NCI-H526 (cell line): ENCODE results near the gene TDRD10.
A peak's percentile ranks its signal among the peaks of the same experiment; 100 is the strongest.

ENCODE experiments used
- DNase-seq, 2 experiments: peaks; one replicate each; lab custom pipeline; 2025; lab: John Stamatoyannopoulos, UW

Gene TDRD10

GRCh38 chr1:154553056-154554030, 51.3 kb downstream of the TDRD10 start:
- DNase-seq, result no peak

- DNase-seq, result no peak
These were observed 54.4 kb downstream of the TDRD10 start for GRCh38 chr1:154556422-154556821.

DNA sequence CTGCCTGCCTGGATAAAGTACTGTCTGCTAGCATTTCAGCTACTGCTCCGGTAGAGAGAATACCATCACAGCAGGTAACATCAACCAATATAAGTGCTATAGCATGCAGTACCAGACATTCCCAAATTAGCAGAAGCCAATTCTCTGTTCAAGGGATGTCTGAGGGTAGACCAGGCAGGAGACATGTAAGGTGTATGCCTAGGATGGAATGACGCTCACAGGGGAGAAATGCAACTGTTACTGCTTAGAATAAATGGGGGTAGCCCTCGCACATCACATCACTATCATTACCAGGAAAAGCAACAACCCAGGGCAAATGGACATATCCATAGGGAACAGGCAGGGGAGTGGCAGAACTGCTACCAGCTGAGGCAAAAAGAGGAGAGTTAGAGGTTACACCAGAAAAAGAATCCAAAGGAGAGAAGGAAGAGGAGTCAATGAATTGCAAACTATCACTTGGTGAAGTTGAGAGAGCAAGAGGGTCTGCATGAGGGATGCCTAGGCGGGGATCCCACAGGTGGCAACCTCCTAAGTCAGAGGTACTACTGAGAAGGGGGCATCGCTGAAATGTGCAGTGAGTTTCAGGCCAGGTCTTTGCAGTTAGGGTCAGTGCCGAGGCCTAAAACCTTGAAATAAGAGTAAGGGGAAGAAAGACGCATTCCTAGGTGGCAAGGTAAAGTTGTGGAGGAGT, 55.4 kb downstream of the TDRD10 start:
- peak; percentile 47 to 50 for DNase-seq

- peak in 1 of 2 experiments; percentile 79 for DNase-seq
These were observed 56.1 kb downstream of the TDRD10 start, which contains the start of gene UBE2Q1 for GRCh38 chr1:154557939-154558719. Gene UBE2Q1 (minus strand): TSS chr1:154558662. CDS start chr1:154558553, 109 bp downstream.

GRCh38 chr1:154558720-154559465, 56.9 kb downstream of the TDRD10 start:
- peak; percentile 100 for DNase-seq

DNA sequence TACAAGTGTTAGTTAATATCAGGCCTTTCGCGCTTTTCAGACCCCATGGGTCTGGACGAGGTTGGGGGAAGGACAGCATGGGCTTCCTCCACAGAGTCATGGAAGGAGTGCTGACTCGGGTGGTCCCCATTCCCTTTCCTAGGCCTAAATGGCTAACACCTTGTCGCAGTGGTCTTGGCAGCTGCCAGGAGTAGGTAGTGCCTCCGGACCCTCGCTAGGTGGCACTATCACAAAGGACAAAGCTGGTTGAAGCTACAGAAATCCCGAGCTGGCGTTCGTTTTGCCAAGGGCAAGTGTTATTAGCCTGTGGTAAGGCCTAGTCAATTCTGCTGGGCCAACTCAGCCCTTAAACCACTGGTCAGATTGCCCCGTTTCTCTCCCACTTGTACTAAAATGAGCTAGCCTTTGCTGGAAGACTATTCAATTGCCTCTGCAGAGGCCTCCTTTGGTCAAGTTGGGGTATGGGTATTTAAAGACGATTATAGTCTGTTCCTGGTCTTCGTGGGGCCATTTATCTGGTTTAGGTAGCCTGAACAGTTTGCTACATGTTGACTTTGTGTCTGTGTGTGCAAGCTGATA, 57.5 kb downstream of the TDRD10 start:
- peak; percentile 98 to 99 for DNase-seq

- no peak for DNase-seq
These were observed 63.9 kb downstream of the TDRD10 start for GRCh38 chr1:154565876-154566275.

DNA sequence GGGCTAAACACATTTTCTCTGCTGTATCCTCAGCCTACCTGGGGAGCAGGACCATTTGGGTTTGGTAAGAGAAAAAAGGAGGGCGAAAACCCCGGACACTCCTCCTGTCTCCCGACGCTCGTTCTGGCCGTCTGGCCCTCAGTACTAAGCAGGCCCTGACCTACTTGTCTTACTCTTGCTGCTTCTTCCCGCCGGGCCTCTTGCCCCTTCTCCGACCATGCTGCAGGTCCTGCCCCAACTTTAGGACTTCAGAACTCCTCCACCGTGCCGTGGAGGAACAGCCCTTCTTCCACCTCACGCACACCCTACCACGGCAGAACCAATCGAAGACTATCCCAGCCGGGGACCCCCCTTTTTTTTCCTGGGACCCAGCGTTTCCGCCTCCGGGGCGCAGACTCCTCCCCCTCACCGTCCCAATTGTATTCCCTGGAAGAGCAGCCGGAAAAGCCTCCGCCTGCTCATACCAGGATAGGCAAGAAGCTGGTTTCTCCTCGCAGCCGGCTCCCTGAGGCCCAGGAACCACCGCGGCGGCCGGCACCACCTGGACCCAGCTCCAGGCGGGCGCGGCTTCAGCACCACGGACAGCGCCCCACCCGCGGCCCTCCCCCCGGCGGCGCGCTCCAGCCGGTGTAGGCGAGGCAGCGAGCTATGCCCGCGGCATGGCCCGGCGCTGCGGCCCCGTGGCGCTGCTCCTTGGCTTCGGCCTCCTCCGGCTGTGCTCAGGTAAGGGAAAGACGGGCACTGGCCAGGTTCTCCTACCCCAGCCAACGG, 65.6 kb downstream of the TDRD10 start, which contains the start of gene CHRNB2:
CHRNB2 (plus strand) TSS at position 393 of the 771 bp plus-strand sequence; CDS start at position 660, 267 bp downstream.
- peak; percentile 91 to 97 for DNase-seq

DNA sequence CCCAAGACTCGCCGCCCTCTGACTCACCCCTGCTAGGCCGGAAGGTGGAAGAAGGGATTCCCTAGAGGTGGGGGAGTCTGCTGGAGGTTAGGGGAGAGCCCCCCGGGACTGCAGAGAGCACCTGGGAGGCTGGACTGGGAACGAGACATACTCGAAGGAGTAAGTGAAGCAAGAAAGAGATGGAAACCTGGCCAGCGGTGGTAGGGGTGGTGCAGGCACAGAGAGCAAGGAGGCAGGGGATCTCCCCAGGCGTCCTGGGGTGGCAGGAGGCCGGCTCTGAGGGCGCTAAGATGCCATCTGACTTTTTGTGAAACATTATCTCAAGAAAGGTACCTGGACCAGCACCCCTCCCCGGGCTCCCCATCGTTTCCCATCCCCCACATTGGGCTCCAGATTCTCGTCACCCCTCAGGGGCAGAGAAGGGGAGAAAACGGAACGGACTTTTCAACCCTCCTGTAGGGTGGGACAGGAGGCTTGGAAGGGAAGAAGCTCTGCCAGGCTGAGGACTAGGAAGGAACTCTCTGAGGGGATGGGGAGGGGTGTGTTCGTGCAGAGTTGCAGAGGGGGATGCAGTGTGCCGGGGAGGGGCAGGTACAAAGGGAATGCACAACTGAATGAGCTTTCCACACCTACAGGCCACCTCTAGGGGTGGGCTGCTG, 66.3 kb downstream of the TDRD10 start:
- DNase-seq, result peak in 1 of 2 experiments; percentile 74

DNA sequence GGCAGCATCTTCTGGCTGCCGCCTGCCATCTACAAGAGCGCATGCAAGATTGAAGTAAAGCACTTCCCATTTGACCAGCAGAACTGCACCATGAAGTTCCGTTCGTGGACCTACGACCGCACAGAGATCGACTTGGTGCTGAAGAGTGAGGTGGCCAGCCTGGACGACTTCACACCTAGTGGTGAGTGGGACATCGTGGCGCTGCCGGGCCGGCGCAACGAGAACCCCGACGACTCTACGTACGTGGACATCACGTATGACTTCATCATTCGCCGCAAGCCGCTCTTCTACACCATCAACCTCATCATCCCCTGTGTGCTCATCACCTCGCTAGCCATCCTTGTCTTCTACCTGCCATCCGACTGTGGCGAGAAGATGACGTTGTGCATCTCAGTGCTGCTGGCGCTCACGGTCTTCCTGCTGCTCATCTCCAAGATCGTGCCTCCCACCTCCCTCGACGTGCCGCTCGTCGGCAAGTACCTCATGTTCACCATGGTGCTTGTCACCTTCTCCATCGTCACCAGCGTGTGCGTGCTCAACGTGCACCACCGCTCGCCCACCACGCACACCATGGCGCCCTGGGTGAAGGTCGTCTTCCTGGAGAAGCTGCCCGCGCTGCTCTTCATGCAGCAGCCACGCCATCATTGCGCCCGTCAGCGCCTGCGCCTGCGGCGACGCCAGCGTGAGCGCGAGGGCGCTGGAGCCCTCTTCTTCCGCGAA, 69.4 kb downstream of the TDRD10 start:
- DNase-seq, result no peak

- no peak for DNase-seq
These were observed 69.9 kb downstream of the TDRD10 start for GRCh38 chr1:154571964-154572288.

GRCh38 chr1:154572468-154573167, 70.6 kb downstream of the TDRD10 start:
- DNase-seq, result peak in 1 of 2 experiments; percentile 50

DNA sequence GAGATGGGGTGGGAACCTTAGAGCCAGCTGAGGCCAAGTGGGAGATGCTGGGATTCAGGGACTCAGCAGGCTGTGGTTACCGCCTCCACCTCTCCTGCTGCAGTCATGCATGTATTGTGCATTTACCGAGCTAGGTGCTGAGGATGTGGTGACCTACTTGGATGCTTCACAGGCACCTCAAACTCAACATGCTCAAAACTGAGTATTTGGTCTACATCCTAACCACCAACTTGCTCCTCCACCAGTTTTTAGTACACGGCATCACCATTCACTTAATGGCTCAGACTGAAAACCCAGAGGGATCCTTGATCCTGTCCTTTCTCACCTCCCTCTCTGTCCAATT, 71.1 kb downstream of the TDRD10 start:
- DNase-seq, result no peak

DNA sequence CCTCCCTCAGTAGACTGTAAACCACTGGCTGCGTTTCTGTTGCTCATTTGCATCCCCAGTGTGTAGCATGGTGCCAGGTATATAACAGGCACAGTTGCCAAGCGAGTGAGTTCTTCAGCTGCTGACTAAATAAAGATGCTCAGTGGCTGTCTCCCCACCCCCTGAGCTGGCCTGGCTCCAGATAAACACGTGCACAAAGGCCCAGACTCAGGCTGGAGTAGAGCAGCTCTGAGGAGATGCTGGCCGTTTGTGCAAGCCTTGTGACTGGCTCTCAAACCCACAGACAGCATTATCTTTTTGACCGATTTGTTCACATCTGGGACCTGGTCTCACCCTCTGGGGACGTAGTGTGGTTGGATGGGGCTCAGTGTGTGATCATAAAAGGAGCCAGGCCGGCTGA, 72.7 kb downstream of the TDRD10 start:
- peak; percentile 99 for DNase-seq

- peak in 1 of 2 experiments; percentile 29 for DNase-seq
These were observed 73.3 kb downstream of the TDRD10 start for GRCh38 chr1:154575147-154575927.

- DNase-seq, result no peak
These were observed 74.0 kb downstream of the TDRD10 start for GRCh38 chr1:154575951-154576566.
